Activated CD4-positive, alpha-beta T cell treated with anti-CD3 and anti-CD28 coated beads for 24 hours (primary cell): Measurements from ENCODE around the gene BBC3.

Experiments
- DNase-seq, 2 donors: peaks; one replicate each; pipeline ENCODE4 v3.0.0-alpha.2; 2020; ENCODE audit warnings: low read depth in 2 of 2

BBC3 gene

DNA sequence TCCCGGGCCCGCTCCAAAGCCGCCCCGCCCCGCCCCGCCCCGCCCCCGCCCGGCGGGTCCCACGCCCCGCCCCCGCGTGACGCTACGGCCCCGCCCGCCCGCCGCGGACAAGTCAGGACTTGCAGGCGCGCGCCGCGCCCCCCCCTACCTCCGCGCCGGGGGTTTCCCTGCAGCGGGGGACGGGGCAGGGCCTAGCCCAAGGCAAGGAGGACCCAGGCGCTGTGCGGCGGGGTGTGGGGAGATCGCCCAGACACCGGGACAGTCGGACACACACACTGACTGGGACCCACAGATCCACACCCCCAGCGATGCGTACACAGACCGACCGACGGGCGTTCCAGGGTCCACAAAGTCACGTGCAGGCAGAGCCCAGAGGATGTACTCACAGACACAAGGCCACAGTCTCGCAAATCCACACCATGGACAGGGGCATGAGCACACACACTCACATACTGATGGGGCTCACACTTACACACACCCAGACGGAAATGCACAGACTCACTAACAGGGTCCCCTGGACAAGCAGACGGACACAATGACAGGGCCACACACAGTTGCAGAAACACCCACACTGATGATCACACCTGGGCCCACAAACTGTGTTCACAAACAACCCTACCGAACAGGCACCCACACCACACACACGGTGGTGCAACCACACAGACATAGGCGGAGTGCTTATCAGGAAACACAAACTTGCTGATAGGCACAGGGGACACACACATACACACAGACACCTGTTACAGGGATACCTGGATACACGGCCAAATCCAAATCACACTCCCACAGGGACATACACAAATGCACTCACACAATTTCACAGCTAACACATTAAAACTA is 436 bp upstream of the BBC3 start:
- peak; percentile 83 to 84 for DNase-seq

DNA sequence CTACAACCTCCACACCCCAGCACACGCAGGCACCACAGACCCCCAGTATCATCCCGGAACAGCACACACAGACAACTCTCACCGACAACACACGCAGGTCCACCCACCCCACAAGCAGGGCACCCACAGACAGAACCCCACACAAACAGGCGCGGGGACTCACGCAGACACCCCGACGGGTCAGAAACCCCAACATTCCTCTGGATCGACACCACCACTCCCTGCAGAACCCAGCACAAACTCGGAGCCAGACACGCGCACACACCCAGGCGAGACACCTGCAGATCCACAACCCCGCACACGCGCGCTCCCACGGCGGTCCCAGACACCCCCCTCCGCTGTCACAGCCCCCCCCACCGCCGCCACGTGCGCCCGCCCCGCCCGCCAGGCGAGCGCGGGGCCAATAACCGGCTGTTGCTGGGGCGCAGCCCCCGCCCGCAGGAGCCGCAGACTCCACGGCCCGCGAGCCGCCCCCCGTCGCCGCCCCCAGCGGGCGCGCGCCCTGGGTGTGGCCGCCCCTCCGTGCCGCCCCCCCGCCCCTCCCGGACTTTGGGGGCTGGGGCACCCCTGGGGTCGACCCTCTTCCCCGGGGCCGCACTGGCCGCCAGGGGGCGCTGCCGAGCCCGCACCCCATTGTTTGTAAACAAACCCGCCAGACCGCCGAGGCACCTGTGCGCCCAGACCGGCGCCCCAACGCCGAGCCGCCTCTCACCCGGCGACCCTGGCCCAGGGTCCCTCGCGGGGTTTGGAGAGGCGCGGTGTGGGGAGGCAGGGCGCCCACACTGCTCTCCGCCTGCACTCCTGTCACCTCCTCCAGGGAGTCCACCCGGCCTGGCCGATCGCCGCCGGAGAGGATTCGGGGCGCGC is 712 bp downstream of the BBC3 start:
- peak; percentile 60 to 62 for DNase-seq

DNA sequence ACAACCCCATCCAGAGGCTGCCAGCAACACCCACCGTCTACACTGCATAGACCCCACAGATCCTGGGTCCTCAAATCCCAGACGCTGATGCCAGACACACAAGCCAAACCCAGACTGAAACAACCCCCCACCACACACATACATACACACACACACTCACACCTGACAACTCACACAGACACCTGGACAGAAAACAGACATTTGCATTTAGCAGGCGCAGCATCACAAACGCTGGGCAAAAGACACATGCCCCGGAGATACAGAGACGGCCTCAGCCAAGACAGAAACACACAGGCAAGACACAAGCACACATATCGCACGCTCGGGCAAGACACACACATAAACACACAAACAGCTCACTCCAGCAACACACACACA is 1.3 kb downstream of the BBC3 start:
- no peak for DNase-seq

DNA sequence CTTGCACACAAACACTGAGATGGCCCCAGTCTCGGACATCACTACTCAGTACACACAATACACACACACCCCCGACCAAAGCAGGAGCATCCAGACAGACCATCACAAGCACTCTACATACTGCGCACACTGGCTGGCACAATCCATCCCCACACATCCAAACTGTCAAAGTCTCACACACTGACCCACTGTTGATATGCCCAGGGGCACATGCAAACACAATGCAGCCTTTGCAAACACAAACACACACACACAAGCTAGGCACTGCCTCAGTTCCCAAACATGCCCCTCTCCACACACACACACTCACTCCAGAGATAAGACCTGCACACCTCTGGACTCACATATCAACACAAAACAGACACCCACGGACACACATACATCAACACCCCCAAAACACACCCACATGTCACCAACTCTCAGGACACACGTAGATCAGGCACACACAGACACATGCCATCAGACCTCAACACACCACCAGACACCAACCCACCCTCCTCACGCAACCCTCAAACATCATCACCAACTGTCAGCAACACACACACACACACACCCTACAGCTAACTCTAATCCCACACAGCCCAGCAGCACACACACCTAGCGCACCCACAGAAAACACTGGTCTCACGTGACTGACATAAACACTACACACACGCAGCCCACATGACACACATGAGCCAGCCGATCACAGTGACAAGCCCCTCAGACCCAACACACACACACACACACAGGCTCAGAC is 1.9 kb downstream of the BBC3 start:
- no peak for DNase-seq

DNA sequence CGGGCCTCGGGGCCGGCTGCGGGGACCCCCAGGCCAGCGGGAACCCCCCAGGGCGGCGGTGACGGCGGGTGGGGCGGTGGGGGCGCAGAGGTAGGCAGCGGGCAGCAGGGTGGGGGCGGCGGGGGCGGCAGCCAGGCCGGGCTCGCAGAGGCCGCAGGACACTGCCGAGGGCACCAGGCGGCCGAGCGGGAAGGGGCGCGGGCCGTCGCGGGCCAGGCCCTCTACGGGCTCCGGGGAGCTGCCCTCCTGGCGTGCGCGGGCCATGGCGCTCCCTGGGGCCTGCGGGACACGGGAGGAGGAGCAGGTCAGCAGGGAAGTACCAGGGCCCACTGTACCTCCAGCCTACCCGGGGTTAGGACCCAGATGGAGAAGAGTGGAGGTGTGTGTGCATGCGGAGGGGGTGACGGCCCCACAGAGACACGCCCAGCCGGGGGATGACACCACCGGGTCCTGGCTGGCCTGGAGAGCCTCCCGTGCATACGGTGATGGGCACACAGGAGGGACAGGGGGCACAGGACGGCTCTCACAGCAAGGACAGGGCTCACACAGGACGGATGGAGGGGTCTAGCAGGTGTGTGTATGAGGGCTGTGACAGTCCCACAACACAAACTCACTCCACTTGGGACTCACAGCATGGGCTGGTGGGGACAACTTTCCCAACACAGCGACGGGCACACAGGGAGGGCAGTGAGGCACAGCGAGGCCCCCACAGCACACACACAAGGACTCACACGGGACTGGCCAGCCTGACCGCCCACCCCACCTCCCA is 2.6 kb downstream of the BBC3 start:
- DNase-seq, result no peak

DNA sequence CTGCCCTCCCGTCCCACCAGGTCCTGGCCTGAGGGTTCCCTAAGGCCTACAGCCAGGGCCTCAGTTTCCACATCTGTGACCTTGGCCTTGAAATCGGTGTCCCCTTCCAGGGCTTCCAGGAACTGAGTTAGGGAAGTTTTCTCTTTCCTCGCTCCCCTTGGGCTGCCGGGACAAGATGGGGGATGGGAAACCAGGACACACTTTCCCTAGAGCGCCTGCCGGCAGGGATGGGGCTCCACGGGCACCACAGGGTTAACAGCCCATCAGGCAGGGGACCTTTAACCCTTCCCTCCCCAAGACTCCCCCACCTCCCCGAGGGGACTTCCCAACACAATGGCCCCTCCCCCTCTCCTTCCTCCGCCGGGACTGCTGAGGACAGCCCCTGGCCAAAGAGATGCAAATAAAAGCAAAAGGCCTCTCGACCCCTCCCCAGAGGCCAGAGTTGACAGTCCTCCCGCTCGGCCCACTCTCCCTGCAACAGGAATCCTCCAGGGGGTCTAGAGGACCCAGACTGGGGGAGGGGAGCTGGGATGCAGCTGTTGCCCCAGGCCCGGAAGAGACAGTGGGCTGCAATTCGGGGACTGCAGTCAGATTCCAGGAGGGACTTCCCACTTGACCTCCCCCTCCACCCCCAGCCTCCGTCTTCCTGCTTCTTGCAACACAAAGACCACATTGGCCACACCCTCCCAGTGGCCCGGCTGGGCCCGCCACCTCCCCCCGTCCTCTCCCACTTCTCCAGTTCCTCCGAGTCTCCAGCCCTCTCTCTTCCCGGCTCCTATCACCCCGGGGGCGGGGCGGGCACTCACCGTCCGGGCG is 3.4 kb downstream of the BBC3 start:
- DNase-seq, result no peak

DNA sequence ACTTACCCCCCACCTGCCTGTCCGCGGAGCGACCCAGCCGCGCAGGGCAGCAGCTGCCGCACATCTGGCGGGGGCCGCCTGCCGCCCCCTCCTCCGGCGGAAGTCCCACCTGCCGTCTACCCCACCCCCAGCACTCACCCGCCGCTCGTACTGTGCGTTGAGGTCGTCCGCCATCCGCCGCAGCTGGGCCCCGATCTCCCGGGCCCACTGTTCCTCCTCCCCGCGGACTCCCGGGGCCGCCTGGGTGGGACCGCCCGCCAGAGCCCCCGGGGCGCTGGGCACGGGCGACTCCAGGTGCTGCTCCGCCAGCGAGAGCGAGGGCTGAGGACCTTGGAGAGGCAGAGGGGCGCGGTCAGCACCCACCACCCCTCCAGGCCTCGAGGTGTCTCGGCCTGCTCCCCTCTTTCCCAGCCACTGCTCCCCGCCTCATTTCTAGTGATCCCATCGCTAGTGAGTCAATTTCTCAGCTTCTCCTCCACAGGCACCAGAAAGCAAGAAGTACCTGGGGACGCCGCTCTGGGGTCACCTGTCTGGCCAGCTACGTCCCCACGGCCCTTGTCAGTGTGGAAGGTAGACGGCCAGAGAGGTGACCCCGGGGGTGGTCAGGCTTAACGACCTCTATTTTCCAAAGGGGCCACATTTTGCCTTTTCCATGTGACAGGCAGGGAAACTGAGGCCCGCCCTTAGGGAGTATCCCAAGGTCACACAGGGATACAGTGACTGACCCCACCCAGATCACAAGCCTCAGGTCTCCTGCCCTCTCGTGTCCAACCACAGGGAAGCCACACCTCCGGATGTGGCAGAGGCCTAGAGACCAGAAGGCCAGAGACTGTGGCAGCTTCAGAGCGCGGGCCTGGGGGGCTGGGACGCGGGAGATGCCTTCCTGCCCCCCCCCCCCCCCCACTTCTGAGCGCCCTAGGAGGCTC is 4.3 kb downstream of the BBC3 start:
- DNase-seq, result peak in 1 of 2 donors; percentile 35

DNA sequence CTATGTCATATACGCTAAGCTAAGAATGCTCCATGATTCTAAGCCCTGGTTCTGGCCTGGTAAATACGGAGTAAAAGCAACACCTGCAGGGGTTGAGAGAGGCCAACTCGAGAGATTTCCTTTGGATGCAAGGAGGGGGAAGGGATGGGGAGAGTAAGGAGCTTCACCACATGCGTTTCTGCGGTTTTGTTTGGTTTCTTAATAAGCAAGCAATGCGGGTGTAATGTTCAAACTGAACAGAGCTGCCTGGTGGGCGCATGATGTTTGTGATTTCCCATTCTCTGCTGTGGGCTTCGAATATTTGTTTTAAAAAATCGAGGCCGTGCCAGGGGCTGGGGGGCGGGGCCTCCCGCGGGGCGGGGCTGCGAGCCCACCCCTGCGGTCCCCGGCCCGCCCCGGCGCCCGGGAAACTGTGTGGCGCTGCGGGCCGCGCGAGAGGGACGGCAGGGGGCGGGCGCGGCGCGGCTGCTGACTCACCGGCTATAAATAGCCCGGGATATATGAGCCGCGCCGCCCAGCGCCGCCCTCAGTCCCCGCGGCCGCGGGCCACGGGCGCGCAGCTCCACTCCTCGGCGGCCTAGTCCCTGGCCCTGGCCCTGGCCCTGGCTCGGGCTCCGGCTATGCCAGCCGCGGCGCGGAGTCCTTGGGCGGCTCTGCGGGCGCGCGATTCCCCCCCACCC is 5.1 kb downstream of the BBC3 start:
- peak; percentile 65 to 71 for DNase-seq

DNA sequence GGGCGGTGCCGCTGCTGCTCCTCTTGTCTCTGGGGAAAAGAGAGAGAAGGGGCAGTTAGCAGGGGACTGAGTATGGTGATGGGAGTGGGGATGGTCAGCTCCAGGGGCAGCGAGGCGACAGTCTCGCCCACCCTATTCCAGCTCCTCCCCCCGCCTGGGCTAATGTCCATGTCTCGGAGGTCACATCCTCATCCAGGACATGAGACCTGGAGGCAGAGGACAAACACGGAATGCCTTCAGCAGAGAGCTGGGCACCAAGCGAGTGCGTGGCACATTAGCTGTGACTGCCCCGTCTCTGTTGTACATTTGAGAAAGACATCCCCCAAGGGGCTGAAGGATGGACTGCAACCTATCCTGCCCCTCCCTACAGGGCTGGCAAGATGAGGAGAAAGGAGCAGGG is 9.1 kb downstream of the BBC3 start:
- DNase-seq, result no peak

DNA sequence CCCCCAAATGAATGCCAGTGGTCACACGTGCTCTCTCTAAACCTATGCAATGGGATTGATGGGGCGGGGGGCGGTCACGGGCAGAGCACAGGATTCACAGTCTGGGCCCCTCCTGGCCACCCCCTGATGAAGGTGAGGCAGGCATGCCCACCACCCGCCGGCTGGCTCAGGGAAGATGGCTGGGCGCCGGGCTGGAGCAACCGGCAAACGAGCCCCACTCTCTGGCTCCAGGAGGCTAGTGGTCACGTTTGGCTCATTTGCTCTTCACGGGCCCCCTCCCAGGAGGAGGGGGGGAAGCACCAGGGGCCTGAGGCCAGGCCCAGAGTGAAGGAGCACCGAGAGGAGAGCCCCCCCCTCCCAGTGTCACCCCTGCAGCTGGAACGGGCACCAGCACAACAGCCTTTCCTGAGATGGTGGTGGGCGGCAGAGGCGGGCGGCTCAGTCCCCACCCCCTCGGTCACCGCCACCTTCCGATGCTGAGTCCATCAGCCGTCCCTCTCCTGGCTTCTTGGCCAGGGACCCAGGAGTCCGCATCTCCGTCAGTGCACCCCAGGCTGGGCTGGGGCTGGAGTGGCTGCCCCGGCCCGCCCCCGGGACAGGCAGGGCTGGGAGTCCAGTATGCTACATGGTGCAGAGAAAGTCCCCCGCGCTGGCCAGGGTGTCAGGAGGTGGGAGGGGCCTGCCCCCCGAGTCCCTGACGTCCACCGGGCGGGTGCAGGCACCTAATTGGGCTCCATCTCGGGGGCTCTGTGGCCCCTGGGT is 9.7 kb downstream of the BBC3 start:
- DNase-seq, result no peak

DNA sequence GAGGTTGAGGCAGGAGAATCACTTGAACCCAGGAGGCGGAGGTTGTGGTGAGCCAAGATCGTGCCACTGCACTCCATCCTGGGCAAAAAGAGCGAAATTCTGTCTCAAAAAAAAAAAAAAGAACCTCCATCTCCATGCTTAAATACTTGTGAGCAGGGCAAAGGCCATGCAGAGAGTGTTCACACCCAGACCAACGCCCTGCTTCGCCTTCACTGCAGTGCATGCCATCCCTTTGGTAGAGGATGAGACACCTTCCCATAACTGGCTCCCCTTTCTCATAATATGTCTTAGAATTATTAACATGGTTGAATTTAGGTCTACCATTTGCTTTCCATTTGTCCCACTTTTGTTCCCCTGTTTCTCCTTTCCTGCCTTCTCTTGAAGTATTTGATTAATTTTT is 15.4 kb downstream of the BBC3 start:
- no peak for DNase-seq

DNA sequence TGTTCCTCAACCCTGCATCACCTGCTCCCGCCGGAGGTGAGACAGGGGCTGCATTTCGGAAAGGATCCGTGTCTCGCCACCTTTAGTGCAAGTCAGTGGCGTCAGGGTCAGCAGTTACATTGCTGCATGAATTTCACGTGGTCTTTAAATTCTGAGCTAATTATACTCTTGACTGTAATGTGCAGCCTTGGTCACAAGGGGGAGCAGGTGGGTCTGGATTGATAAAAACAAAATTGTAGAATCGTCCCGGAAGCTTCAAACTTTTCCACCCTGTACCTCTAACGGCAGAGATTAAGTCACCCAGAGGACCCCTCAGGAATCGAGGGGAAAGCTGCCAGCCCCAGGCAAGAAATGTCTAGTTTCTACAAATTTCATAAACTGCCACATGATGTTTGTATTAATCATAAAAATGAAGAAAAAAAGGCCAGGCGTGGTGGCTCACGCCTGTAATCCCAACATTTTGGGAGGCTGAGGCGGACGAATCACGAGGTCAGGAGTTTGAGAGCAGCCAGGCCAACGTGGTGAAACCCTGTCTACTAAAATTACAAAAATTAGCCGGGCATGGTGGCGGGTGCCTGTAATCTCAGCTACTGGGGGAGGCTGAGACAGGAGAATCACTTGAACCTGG is 20.2 kb downstream of the BBC3 start:
- DNase-seq, result peak; percentile 76 to 81

DNA sequence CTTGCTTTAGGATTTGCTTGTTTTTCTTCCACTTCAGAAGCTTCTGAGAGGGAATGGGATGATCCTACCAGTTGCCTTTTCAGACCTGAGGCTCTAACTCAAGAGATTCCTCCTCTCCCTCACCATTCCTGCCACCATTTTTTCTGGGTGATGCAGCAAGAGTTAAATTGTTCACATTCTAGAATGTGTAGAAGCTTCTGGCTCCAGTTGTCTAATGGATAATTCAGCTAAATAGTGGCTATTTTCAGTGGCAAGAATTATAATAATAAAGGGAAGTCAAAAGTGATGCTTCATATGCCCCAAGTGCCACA is 20.9 kb downstream of the BBC3 start:
- no peak for DNase-seq

DNA sequence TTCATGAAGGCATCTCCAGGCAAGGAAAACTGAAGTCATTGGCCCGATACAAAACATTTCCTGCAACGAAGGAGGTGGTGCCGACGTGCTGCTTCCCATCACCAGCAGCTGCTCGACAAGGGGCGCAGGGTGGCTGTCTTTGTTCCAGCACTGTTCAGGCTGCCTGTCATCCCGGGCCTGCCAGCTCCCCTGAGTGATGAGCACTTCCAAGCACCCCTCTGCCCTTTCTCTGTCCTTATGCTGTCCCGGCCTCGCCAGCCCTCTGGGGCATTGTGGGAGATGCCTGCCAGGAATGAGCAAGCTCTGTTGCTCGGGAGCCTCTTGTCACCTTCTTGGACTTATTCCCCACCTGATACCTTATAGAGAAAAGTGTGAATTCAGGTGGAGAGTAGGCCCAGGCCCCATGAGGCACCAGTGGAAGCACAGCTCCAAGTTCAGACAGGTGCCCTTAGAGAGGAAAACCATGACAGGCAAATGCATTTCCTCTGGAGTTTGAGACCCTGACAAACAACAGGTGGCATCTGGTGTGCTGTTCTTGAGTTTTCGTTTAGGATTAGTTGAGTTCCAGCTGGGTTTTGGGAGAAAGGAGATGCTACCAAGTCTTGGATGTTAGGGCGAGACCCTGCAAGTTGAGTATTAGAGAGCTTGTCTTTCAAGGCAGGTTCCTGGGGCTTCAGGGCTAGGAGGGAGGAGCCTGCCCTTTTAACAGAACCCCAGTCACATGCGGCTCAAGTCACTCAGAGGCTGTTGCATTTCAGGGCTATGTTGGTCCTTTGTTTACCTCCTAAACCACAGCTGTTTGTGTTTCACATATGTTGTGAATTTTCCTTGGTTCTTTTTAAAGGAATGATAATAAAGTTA is 21.4 kb downstream of the BBC3 start:
- no peak for DNase-seq

DNA sequence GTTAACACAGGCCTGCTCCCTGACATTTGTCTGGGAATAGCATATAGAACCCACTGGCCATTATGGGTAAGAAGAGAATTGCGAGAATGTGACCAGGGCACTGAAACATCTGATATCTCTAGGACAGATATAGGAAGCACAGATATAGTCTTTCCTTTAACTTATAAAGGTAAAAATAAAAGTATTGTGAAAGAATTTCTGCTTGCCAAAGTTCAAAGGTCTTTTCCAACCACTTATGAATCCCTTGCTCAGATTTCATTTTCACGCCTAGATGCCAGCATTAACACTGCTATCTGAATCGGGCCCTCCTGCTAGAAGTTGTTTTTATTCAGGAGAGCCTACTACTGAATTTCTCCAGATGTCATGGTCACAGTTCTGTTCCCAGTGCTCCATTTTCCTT is 27.7 kb downstream of the BBC3 start:
- no peak for DNase-seq

DNA sequence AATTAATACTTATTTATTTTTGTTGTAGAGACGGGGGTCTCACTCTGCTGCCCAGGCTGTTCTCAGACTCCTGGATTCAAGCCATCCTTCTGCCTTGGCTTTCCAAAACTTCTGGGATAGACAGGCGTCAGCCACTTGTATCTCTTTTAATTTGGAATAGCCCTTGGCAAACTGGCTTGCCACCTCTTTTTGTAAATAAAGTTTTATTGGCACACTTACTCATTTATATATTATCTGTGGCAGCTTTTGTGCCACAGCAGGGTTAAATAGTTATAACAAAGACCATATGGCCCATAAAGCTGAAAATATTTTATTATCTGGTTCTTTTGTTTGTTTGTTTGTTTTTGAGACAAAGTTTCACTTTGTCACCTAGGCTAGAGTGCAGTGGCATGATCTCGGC is 30.5 kb downstream of the BBC3 start:
- no peak for DNase-seq

DNA sequence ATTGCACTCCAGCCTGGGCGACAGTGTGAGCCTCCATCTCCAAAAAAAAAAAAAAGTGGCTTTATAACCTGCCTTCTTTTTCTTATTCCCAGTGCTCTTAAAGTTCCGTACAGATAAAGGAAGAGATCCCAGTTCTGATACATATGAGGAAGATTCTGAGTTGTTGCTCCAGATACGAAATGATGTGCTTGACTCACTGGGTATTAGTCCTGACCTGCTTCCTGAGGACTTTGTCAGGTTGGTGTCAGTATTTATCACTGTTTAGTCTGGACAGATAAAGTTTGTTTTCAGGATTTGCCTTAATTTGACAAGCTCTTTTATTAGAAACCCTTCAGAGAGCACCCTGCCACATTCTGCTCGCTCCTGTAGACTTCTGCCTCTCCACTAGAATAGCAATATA is 33.9 kb downstream of the BBC3 start:
- no peak for DNase-seq
